ENCODE measurements around the gene A2M. TPM values are rescaled to one million over a fixed set of nuclear protein-coding genes. Genes with fewer than 3 reads are reported as not detected.

The A2M gene
- total RNA-seq, 1 experiment from 2014 or later = 1.2 TPM

- Histone ChIP-seq H2BK15ac (ENCODE audit: low read depth, low read length) (no peak overlapping the region), H2BK120ac (ENCODE audit: low read depth, low read length, poor library complexity, severe bottlenecking) (no peak overlapping the region), H4K20me1 (ENCODE audit: control insufficient read depth, insufficient read depth, insufficient read length) (no peaks in the 10 kb centered on the region), H3K9ac (ENCODE audit: extremely low read depth, insufficient read length, low read length) (no peak overlapping the region), H3K4me2 (ENCODE audit: insufficient read depth, insufficient read length, low read length) (no peak overlapping the region), H3K9me3 (ENCODE audit: control insufficient read depth, low read depth, low read length) (no peaks in the 10 kb centered on the region), H3T11ph (ENCODE audit: low read length) (no peak overlapping the region), H3K4ac (ENCODE audit: low read depth, low read length) (no peak overlapping the region), H2AK5ac (ENCODE audit: insufficient read length, low read length) (no peak overlapping the region), H3K79me2 (ENCODE audit: insufficient read depth, low read length) (no peaks in the 10 kb centered on the region), H3K23ac (ENCODE audit: insufficient read length, low read depth, low read length) (no peak overlapping the region), H2AFZ (ENCODE audit: low read length) (no peak overlapping the region), H2BK12ac (ENCODE audit: insufficient read length, low read depth, low read length) (no peak overlapping the region), H2BK20ac (ENCODE audit: low read depth, low read length, poor library complexity, severe bottlenecking) (no peak overlapping the region), H4K8ac (replicated peaks; ENCODE audit: insufficient read length, low read depth, low read length) (no peak overlapping the region), H3K18ac (ENCODE audit: insufficient read length, low read depth, low read length) (no peak overlapping the region), H3K79me1 (ENCODE audit: insufficient read depth, low read depth, low read length, poor library complexity, severe bottlenecking) (no peaks in the 10 kb centered on the region), H3K23me2 (ENCODE audit: insufficient read length, low read depth, low read length, poor library complexity, severe bottlenecking) (no peaks in the 10 kb centered on the region), H2BK5ac (ENCODE audit: insufficient read length, low read length) (no peak overlapping the region), H3K56ac (ENCODE audit: insufficient read length, low read depth, low read length) (no peak overlapping the region), H3K4me1 (ENCODE audit: insufficient read depth, low read length) (no peaks in the 10 kb centered on the region), H3K27ac (ENCODE audit: insufficient read length, low read depth, low read length) (no peak overlapping the region), H3K27me3 (ENCODE audit: insufficient read depth, low read length) (no peaks in the 10 kb centered on the region; the same call in 1 of the 2 replicates), H3K14ac (ENCODE audit: insufficient read depth, low read length) (no peak overlapping the region), H4K5ac (ENCODE audit: insufficient read length, low read depth, low read length) (no peak overlapping the region), H4K91ac (ENCODE audit: insufficient read length, low read depth, low read length) (no peak overlapping the region)
- DNase-seq = no peak
- Mint-ChIP-seq H3K4me3 (no peak overlapping the region), H3K27ac (no peak overlapping the region), H3K27me3 (ENCODE audit: low read depth) (no peaks in the 10 kb centered on the region), H3K9me3 (no peaks in the 10 kb centered on the region), H3K36me3 (ENCODE audit: insufficient read depth in 1 of 3, low read depth in 3 of 3) (no peaks in the 10 kb centered on the region), H3K4me1 (no peaks in the 10 kb centered on the region; a peak in 1 of 4 replicates)
- no CpG with 5 or more reads among the region's 2 CpGs for WGBS (ENCODE audit: extremely low coverage, insufficient read length, low lambda C conversion rate)
- no peak for TF ChIP-seq CTCF (conservative IDR thresholded peaks at IDR 0.05)
Observed at GRCh38 chr12:9099552-9100190, 16.0 kb downstream of the A2M start.

Measured in H9 (cell line).